PC-9 (cell line): ENCODE data around the gene WDR17. TPM values are rescaled to one million over a fixed set of nuclear protein-coding genes. Genes with fewer than 3 reads are reported as not detected.

Source experiments
- BruUV-seq: library from RNA; stranded (reverse); fragments of 400-500 nt; replicated peaks from 2 replicates; lab custom pipeline; 2021; lab: Mats Ljungman, UMichigan
- CTCF ChIA-PET: fragments of 300-600 bp; sonication (Branson Sonifier 250); formaldehyde crosslinking; loops from one replicate; lab custom pipeline; 2022; ENCODE audit warnings: antibody characterized with exemption; lab: Charles Lee
- POLR2A ChIA-PET: fragments of 300-600 bp; sonication (Branson Sonifier 250); formaldehyde crosslinking; loops from one replicate; lab custom pipeline; 2022; ENCODE audit warnings: antibody characterized with exemption; ENCODE audit not compliant: unreplicated experiment; lab: Charles Lee
- DNase-seq, 2 experiments: peaks; one replicate each; pipeline versions ENCODE4 v3.0.0 to v3.0.0-alpha.2; 2015 to 2022; ENCODE audit warnings: mixed read lengths in 1 of 2
- H2AFZ ChIP-seq: fragments of 200-600 bp; sonication (generic); 2 replicates; pipeline ENCODE4 v1.8.1; 2017; ENCODE audit warnings: antibody characterized with exemption
- H3F3A ChIP-seq: fragments of 200-600 bp; sonication (generic); 2 replicates; pipeline ENCODE4 v1.8.1; 2017; ENCODE audit warnings: antibody characterized with exemption, mild to moderate bottlenecking, low read depth; ENCODE audit not compliant: insufficient read depth
- H3K27ac ChIP-seq: fragments of 200-600 bp; sonication (generic); 2 replicates; pipeline ENCODE4 v1.6.1; 2016; ENCODE audit warnings: mixed run types
- H3K27me3 ChIP-seq: fragments of 200-600 bp; sonication (generic); 2 replicates; pipeline ENCODE4 v1.6.1; 2016; ENCODE audit warnings: low read depth, mixed run types; ENCODE audit not compliant: insufficient read depth
- H3K36me3 ChIP-seq: fragments of 200-600 bp; sonication (generic); 2 replicates; pipeline ENCODE4 v1.6.1; 2016; ENCODE audit warnings: low read depth, mixed run types
- H3K4me1 ChIP-seq: fragments of 200-600 bp; sonication (generic); replicated peaks from 2 replicates; pipeline ENCODE4 v1.6.1; 2016; ENCODE audit warnings: mixed run types; ENCODE audit not compliant: insufficient read depth
- H3K4me2 ChIP-seq: fragments of 200-600 bp; sonication (generic); 2 replicates; pipeline ENCODE4 v1.6.1; 2017; ENCODE audit warnings: mixed run types
- H3K4me3 ChIP-seq: fragments of 200-600 bp; sonication (generic); 2 replicates; pipeline ENCODE4 v1.6.1; 2016; ENCODE audit warnings: mixed run types
- H3K79me2 ChIP-seq: fragments of 200-600 bp; sonication (generic); 2 replicates; pipeline ENCODE4 v1.6.1; 2017; ENCODE audit warnings: low read depth, mixed run types
- H3K9me2 ChIP-seq: fragments of 200-600 bp; sonication (generic); 2 replicates; pipeline ENCODE4 v1.8.1; 2017; ENCODE audit warnings: mild to moderate bottlenecking; ENCODE audit not compliant: insufficient read depth
- H3K9me3 ChIP-seq: fragments of 200-600 bp; sonication (generic); 2 replicates; pipeline ENCODE4 v1.8.1; 2016; ENCODE audit warnings: low read depth; ENCODE audit not compliant: insufficient read depth
- H4K20me1 ChIP-seq: fragments of 200-600 bp; sonication (generic); 2 replicates; pipeline ENCODE4 v1.8.1; 2017; ENCODE audit not compliant: insufficient read depth
- EZH2 ChIP-seq: fragments of 200-600 bp; sonication (generic); IDR thresholded peaks from 2 replicates; pipeline ENCODE4 v1.8.0; 2017; ENCODE audit warnings: antibody characterized with exemption, low read depth
- intact Hi-C: fragments of 100-400 bp; cut with micrococcal nuclease; formaldehyde crosslinking; loops from one replicate; pipeline ENCODE4 v1.10.0; 2022; ENCODE audit not compliant: unreplicated experiment
- total RNA-seq: library from RNA; stranded (reverse); gene quantifications from 2 replicates; pipeline ENCODE4 v1.2.3, GENCODE V29; 2021
- TF ChIP-seq, protein P1 (sequence below): fragments of 200-600 bp; sonication (generic); conservative IDR thresholded peaks from 2 replicates; pipeline ENCODE4 v1.6.1; 2017; ENCODE audit warnings: mixed run types, antibody characterized with exemption, mild to moderate bottlenecking, moderate library complexity

The WDR17 gene
- total RNA-seq, 1 experiment from 2014 or later: 2.2 TPM

DNA sequence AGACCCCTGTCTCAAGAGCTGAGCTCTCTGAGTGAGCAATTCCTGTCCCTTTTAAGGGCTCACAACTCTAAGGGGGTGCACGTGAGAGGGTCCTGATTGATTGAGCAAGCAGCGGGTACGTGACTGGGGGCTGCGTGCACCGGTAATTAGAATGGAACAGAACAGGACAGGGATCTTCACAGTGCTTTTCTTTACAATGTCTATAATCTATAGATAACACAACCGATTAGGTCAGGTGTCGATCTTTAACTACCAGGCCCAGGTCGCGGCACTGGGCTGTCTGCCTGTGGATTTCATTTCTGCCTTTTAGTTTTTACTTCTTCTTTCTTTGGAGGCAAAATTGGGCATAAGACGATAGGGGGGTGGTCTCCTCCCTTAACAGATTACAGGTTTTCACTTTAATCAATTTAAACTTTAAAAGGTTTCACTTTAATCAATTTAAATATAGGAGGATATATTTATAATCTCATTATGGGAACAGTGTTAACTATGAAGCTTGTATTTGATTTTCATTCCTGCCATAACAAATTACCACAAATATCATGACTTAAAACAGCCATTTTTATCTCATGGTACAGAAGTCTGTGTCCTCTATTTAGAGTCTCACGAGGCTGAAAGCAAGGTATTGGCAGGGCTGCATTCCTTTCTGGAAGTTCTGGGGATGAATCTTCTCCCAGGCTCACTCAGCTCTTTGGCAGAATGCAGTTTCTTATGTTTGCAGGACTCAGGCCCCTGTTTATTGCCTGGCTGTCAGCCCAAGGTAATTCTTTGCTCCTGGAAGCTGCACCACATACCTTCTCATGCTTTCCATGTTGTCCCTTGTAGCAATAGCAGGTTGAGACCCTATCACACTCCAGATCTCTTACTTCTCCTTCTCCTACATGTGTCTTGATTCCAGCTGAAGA lies 124.5 kb downstream of the WDR17 start:
- no peaks in the 10 kb centered on the region for H3K9me2 ChIP-seq
- no peaks in the 10 kb centered on the region for H3K9me3 ChIP-seq
- intact Hi-C loops: no loop called here
- H2AFZ ChIP-seq: no peak overlapping the region
- ChIA-PET CTCF (no interaction called here), POLR2A (no interaction called here)
- no peaks in the 10 kb centered on the region for H3K27me3 ChIP-seq
- no peaks in the 10 kb centered on the region for H3K79me2 ChIP-seq
- no peak overlapping the region for H3K27ac ChIP-seq
- BruUV-seq: no TSS peak
- TF ChIP-seq, protein P1, sequence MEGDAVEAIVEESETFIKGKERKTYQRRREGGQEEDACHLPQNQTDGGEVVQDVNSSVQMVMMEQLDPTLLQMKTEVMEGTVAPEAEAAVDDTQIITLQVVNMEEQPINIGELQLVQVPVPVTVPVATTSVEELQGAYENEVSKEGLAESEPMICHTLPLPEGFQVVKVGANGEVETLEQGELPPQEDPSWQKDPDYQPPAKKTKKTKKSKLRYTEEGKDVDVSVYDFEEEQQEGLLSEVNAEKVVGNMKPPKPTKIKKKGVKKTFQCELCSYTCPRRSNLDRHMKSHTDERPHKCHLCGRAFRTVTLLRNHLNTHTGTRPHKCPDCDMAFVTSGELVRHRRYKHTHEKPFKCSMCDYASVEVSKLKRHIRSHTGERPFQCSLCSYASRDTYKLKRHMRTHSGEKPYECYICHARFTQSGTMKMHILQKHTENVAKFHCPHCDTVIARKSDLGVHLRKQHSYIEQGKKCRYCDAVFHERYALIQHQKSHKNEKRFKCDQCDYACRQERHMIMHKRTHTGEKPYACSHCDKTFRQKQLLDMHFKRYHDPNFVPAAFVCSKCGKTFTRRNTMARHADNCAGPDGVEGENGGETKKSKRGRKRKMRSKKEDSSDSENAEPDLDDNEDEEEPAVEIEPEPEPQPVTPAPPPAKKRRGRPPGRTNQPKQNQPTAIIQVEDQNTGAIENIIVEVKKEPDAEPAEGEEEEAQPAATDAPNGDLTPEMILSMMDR: no peak
- TF ChIP-seq EZH2: no peak
- H3K4me1 ChIP-seq: no peaks in the 10 kb centered on the region
- no peak overlapping the region for H3K4me2 ChIP-seq
- DNase-seq: no peak
- no peaks in the 10 kb centered on the region for H3K36me3 ChIP-seq
- no peak overlapping the region for H3K4me3 ChIP-seq
- no peaks in the 10 kb centered on the region for H3F3A ChIP-seq
- no peaks in the 10 kb centered on the region for H4K20me1 ChIP-seq

- no peak overlapping the region for H3K4me3 ChIP-seq
- H3K27ac ChIP-seq: no peak overlapping the region
- H3F3A ChIP-seq: no peaks in the 10 kb centered on the region
- no peak overlapping the region for H2AFZ ChIP-seq
- H4K20me1 ChIP-seq: no peaks in the 10 kb centered on the region
- DNase-seq: no peak
- no peaks in the 10 kb centered on the region for H3K36me3 ChIP-seq
- H3K4me2 ChIP-seq: no peak overlapping the region
- ChIA-PET CTCF (no interaction called here), POLR2A (no interaction called here)
- no peaks in the 10 kb centered on the region for H3K27me3 ChIP-seq
- BruUV-seq: no TSS peak
- H3K9me3 ChIP-seq: no peaks in the 10 kb centered on the region
- TF ChIP-seq, protein P1: no peak; the same call in 1 of the 2 replicates
- no peak for TF ChIP-seq EZH2
- intact Hi-C loops: no loop called here
- H3K79me2 ChIP-seq: no peaks in the 10 kb centered on the region
- 0 out of 2 replicates have a peak, but pooled peaks cover 5% of the 10 kb centered on the region for H3K4me1 ChIP-seq
- H3K9me2 ChIP-seq: no peaks in the 10 kb centered on the region
Measured at GRCh38 chr4:176191974-176192373, 126.3 kb downstream of the WDR17 start.

- Histone ChIP-seq H4K20me1 (no peaks in the 10 kb centered on the region), H3K27ac (no peak overlapping the region), H3K27me3 (no peaks in the 10 kb centered on the region), H3K4me3 (no peak overlapping the region), H3K4me1 (0 out of 2 replicates have a peak, but pooled peaks cover 5% of the 10 kb centered on the region), H3K79me2 (no peaks in the 10 kb centered on the region), H3K9me3 (no peaks in the 10 kb centered on the region), H3K9me2 (no peaks in the 10 kb centered on the region), H3F3A (no peaks in the 10 kb centered on the region), H2AFZ (no peak overlapping the region), H3K36me3 (no peaks in the 10 kb centered on the region), H3K4me2 (no peak overlapping the region)
- ChIA-PET CTCF (interaction anchor here (0.6 kb wide), 1 partner anchor 85 kb away, joined by 3 read pairs; no protein-coding TSS in a partner anchor), POLR2A (no interaction called here)
- BruUV-seq: no TSS peak
- intact Hi-C loops: no loop called here
- TF ChIP-seq, protein P1: no peak
- no peak for TF ChIP-seq EZH2
- no peak for DNase-seq
Measured at GRCh38 chr4:176193126-176193525, 127.5 kb downstream of the WDR17 start.
